ENCODE measurements around the gene MBD3. TPM values are rescaled to one million over a fixed set of nuclear protein-coding genes. Genes with fewer than 3 reads are reported as not detected.

The MBD3 gene
- total RNA-seq, 1 donor from 2014 or later, result 133 TPM

DNA sequence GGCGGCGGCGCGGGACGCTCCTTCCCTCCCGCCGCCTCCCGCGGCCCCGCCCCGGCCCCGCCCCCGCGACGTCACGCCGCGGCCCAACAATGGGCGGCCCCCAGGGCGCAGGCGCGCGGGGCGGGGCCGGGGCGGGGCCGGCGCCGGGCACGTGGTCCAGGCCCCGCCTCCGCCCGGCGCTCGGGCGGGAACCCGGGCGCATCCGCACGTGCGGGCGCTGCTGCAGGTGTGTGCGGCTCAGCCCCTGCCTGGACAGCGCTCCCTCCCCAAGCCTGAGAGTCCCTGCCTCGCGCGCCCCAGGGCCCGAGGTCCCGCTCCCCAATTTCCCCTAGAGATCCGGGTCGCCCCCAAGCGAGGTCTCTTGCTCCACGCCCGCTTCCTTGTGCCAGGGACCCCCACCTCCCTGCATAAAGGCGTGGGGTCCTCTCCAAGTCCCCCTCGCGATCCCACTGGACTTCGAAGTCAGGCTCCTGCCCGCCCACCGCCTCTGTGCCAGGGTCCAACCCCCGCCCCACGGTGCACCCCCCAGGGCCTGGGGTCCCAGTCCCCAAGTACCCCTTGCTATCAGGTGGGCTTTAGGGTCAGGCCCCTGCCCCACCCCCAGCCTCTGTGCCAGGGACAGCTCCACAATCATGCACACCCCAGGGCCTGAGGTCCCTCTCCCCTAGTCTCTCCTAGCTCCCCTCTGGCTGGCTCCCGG is 24.2 kb downstream of the MBD3 start, which contains the start of gene MEX3D:
Gene MEX3D (minus strand): TSS at position 6 of the 700 bp plus-strand sequence. CDS start 267 bp downstream, outside the sequence.
- peak within 1 kb of the TSS; percentile 88 for H3K27ac Mint-ChIP-seq
- peaks cover 12% of the 10 kb centered on the region for H3K27me3 Mint-ChIP-seq
- H3K4me3 Mint-ChIP-seq (ENCODE audit: low read depth), result peak within 1 kb of the TSS; percentile 75
- DNase-seq (ENCODE audit: low spot score, unreplicated experiment), result peak; percentile 73
- TF ChIP-seq, protein P1, sequence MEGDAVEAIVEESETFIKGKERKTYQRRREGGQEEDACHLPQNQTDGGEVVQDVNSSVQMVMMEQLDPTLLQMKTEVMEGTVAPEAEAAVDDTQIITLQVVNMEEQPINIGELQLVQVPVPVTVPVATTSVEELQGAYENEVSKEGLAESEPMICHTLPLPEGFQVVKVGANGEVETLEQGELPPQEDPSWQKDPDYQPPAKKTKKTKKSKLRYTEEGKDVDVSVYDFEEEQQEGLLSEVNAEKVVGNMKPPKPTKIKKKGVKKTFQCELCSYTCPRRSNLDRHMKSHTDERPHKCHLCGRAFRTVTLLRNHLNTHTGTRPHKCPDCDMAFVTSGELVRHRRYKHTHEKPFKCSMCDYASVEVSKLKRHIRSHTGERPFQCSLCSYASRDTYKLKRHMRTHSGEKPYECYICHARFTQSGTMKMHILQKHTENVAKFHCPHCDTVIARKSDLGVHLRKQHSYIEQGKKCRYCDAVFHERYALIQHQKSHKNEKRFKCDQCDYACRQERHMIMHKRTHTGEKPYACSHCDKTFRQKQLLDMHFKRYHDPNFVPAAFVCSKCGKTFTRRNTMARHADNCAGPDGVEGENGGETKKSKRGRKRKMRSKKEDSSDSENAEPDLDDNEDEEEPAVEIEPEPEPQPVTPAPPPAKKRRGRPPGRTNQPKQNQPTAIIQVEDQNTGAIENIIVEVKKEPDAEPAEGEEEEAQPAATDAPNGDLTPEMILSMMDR (IDR thresholded peaks at IDR 0.05; ENCODE audit: unreplicated experiment), result no peak
- H3K4me1 Mint-ChIP-seq (ENCODE audit: low read depth), result peaks cover 14% of the 10 kb centered on the region
- peaks cover 2% of the 10 kb centered on the region for H3K36me3 Mint-ChIP-seq (ENCODE audit: insufficient read depth)
- no peaks in the 10 kb centered on the region for H3K9me3 Mint-ChIP-seq (ENCODE audit: low read depth)

DNA sequence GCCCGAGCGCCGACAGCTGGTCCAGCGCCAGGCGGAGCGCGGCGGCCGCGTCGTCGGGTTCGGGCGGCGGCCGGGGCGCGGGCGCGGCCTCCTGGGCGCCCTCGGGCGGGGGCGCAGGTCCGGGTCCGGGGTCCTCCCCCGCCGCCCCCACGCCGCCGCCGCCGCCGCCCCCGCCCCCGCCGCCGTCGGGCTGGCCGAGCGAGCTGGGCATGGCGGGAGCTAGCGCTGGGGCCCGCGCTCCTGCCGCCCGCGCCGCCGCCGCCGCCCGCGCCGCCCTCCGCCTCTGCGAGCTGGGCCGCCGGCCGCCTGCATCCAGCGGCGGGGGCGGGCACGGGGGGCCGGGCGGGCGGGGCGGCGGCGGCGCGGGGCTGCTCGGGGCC is 24.8 kb downstream of the MBD3 start:
- Mint-ChIP-seq H3K4me1 (ENCODE audit: low read depth) (peaks cover 14% of the 10 kb centered on the region), H3K4me3 (ENCODE audit: low read depth) (no peak overlapping the region), H3K27me3 (peaks cover 12% of the 10 kb centered on the region), H3K9me3 (ENCODE audit: low read depth) (no peaks in the 10 kb centered on the region), H3K27ac (no peak overlapping the region), H3K36me3 (ENCODE audit: insufficient read depth) (peaks cover 5% of the 10 kb centered on the region)
- no peak for DNase-seq (ENCODE audit: low spot score, unreplicated experiment)
- TF ChIP-seq, protein P1 (IDR thresholded peaks at IDR 0.05; ENCODE audit: unreplicated experiment), result no peak

DNA sequence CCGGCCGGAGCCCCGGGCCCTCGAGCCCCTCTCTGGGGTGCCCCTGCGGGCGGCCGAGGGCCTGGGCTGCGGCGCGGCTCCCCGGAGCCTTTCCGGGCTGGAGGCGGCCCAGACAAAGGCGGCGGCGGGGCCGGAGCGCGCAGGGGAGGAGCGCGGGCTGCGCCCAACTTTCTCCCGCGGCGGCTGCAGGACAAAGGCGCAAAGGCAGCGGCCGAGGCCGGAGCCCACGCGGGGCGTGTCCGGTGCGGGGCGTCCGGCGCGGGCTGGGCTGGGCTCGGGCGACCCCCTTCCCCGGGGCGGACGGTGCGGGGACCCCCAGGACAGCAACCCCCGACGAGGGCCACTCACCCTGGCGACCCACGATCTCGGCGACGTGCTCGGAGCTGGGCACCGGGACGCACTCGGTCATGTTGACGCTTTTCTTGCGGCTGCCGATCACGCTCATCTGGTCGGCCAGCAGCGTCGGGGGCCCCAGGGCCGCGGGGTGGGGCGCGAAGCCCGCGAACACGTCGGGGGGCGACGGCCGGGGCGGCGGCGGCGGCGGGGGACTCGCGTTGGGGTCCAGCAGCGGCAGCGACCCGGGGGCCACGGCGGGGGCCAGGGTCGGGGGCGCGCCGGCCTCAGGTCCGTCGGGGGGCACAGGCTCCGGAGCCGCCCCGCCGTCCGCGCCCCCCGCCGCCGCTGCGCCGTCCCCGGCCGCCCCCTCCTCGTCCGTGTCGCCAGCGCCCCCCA is 25.4 kb downstream of the MBD3 start:
- peaks cover 14% of the 10 kb centered on the region for H3K4me1 Mint-ChIP-seq (ENCODE audit: low read depth)
- peaks cover 12% of the 10 kb centered on the region for H3K27me3 Mint-ChIP-seq
- H3K27ac Mint-ChIP-seq, result peak overlapping the region; percentile 88
- H3K36me3 Mint-ChIP-seq (ENCODE audit: insufficient read depth), result peaks cover 6% of the 10 kb centered on the region
- TF ChIP-seq, protein P1 (IDR thresholded peaks at IDR 0.05; ENCODE audit: unreplicated experiment), result no peak
- DNase-seq (ENCODE audit: low spot score, unreplicated experiment), result no peak
- H3K4me3 Mint-ChIP-seq (ENCODE audit: low read depth), result peak overlapping the region; percentile 75
- no peaks in the 10 kb centered on the region for H3K9me3 Mint-ChIP-seq (ENCODE audit: low read depth)

DNA sequence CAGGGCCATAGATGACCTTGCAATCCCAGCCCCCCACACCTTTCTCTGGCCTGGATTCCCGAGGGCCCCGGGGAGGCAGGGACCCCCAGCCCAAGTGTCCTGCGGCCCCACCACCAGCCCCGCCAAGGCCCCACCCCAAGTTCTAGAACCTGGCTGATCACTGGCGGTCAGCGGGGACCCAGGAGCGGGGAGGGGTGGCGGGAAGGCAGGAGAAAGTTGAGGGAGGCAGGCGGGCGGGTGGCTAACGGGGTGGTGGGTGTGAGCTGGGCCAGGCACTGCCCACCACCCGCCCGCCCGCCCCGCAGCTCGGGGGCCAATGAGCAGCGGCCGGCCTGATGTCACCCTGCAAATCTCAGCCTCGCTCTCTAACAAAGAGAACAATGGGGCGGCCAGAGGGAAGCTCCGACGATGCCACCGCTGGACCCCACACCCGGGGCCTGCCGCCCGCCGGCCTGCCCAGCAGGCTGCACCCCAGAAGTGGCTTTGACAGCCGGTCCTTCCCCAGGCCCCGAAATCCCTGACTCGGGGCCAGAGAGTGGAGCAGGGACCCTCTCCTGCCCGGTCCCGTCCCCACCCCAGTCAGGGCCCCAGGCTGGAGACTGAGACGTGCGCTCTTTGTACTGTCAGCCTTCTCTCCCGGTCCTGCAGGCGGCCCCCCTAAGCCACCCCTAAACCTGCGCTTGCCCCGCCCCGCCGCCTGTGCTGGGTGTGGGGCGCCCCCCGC is 26.1 kb downstream of the MBD3 start:
- TF ChIP-seq, protein P1 (IDR thresholded peaks at IDR 0.05; ENCODE audit: unreplicated experiment), result no peak
- peaks cover 14% of the 10 kb centered on the region for H3K4me1 Mint-ChIP-seq (ENCODE audit: low read depth)

DNA sequence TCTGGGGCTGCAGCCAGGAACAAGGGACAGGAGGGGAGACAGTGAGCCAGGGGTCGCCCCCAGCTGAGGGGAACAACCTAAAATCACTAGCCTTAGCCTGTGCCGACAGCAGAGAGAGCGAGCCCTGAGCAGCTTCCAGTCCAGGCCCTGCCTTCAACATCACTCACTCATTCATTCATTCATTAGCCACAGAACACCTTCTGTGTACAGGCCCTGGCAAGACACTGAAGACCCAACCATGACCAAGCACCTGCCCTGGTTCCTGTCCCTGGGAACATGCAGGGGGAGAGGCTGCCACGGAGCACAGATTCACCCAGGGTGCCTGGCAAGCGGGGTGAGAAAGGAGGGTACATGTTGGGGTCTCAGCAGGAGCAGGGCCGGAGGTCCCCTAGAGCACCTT is 29.4 kb downstream of the MBD3 start:
- TF ChIP-seq, protein P1 (IDR thresholded peaks at IDR 0.05; ENCODE audit: unreplicated experiment), result no peak
- no peak overlapping the region for H3K4me3 Mint-ChIP-seq (ENCODE audit: low read depth)
- H3K9me3 Mint-ChIP-seq (ENCODE audit: low read depth), result no peaks in the 10 kb centered on the region
- no peak for DNase-seq (ENCODE audit: low spot score, unreplicated experiment)
- H3K4me1 Mint-ChIP-seq (ENCODE audit: low read depth), result peaks cover 14% of the 10 kb centered on the region
- peak overlapping the region; percentile 29 for H3K27ac Mint-ChIP-seq
- H3K27me3 Mint-ChIP-seq, result no peaks in the 10 kb centered on the region
- H3K36me3 Mint-ChIP-seq (ENCODE audit: insufficient read depth), result peaks cover 7% of the 10 kb centered on the region

More for the DNA sequence above, 26.1 kb downstream of the MBD3 start:
- Mint-ChIP-seq H3K27me3 (peaks cover 12% of the 10 kb centered on the region), H3K9me3 (ENCODE audit: low read depth) (no peaks in the 10 kb centered on the region), H3K4me3 (ENCODE audit: low read depth) (peak overlapping the region; percentile 71), H3K27ac (peak overlapping the region; percentile 87), H3K36me3 (ENCODE audit: insufficient read depth) (peaks cover 6% of the 10 kb centered on the region)
- peak; percentile 59 for DNase-seq (ENCODE audit: low spot score, unreplicated experiment)
